ENCODE results near the gene OR4C45. TPM values are rescaled to one million over a fixed set of nuclear protein-coding genes. Genes with fewer than 3 reads are reported as not detected.

Gene OR4C45
- total RNA-seq (2014; rRNA removed) (not detected in 2 replicates), Bru-seq, nascent RNA (not detected), BruChase-seq, experiment 1, labeled RNA remaining after a 6-hour chase (not detected), BruChase-seq, experiment 2, labeled RNA remaining after a 2-hour chase (not detected)
- long read RNA-seq: 0 reads

- H3K9ac ChIP-seq (ENCODE audit: low read length): no peak within 1 kb of the TSS
- ChIA-PET CTCF (no interaction called here), POLR2A (ENCODE audit: unreplicated experiment) (no interaction called here)
- DNase-seq (no peak), ATAC-seq (no peak)
- no peaks in the 10 kb centered on the region for H3K9me3 ChIP-seq (ENCODE audit: low read length)
- H3F3A ChIP-seq (ENCODE audit: low read length, unreplicated experiment): no peaks in the 10 kb centered on the region
- no peak within 1 kb of the TSS for H2AFZ ChIP-seq (ENCODE audit: low read length)
- H3K4me3 ChIP-seq (ENCODE audit: low read length): no peak within 1 kb of the TSS
- H3K36me3 ChIP-seq (ENCODE audit: low read depth, low read length): no peaks in the 10 kb centered on the region
- TF ChIP-seq CTCF (conservative IDR thresholded peaks at IDR 0.05; ENCODE audit: low read depth, low read length) (no peak), EZH2phosphoT487 (IDR thresholded peaks at IDR 0.05; ENCODE audit: borderline replicate concordance, low read length) (no peak), EZH2 (IDR thresholded peaks at IDR 0.05; ENCODE audit: low read length, unreplicated experiment) (no peak)
- H3K27me3 ChIP-seq (ENCODE audit: low read length): no peaks in the 10 kb centered on the region
- no peak within 1 kb of the TSS for H3K4me2 ChIP-seq (ENCODE audit: low read length)
- BruUV-seq (replicated peaks): no TSS peak
- H3K79me2 ChIP-seq (ENCODE audit: low read length): no peaks in the 10 kb centered on the region
- H3K27ac ChIP-seq (ENCODE audit: low read length): no peak within 1 kb of the TSS
- no peaks in the 10 kb centered on the region for H3K9me2 ChIP-seq (replicated peaks; ENCODE audit: low read length)
- H3K4me1 ChIP-seq (ENCODE audit: insufficient read depth, low read length): no peaks in the 10 kb centered on the region
- no peaks in the 10 kb centered on the region for H4K20me1 ChIP-seq (ENCODE audit: low read length)
- intact Hi-C loops (cut with micrococcal nuclease): no loop called here
These were observed at the start of gene OR4C45 for GRCh38 chr11:50032574-50032973. OR4C45 (plus strand) TSS chr11:50032874.

- no TSS peak for BruUV-seq (replicated peaks)
These were observed 37.1 kb upstream of the OR4C45 start for GRCh38 chr11:49995565-49995964.

More at GRCh38 chr11:49995565-49995964, 37.1 kb upstream of the OR4C45 start:
- Histone ChIP-seq H2AFZ (ENCODE audit: low read length) (peak overlapping the region; percentile 60), H3K9ac (ENCODE audit: low read length) (no peak overlapping the region), H4K20me1 (ENCODE audit: low read length) (no peaks in the 10 kb centered on the region), H3K9me2 (replicated peaks; ENCODE audit: low read length) (no peaks in the 10 kb centered on the region), H3K27me3 (ENCODE audit: low read length) (no peaks in the 10 kb centered on the region), H3K4me2 (ENCODE audit: low read length) (peak overlapping the region; percentile 29; the same call in 1 of the 2 replicates), H3K4me3 (ENCODE audit: low read length) (no peak overlapping the region), H3K9me3 (ENCODE audit: low read length) (peaks cover 5% of the 10 kb centered on the region; the same call in 1 of the 2 replicates), H3K27ac (ENCODE audit: low read length) (no peak overlapping the region), H3K79me2 (ENCODE audit: low read length) (no peaks in the 10 kb centered on the region), H3F3A (ENCODE audit: low read length, unreplicated experiment) (no peaks in the 10 kb centered on the region), H3K4me1 (ENCODE audit: insufficient read depth, low read length) (no peaks in the 10 kb centered on the region), H3K36me3 (ENCODE audit: low read depth, low read length) (no peaks in the 10 kb centered on the region)
- intact Hi-C loops (cut with micrococcal nuclease): no loop called here
- POLR2A ChIA-PET (ENCODE audit: unreplicated experiment): no interaction called here
- peak; percentile 72 for TF ChIP-seq CTCF (conservative IDR thresholded peaks at IDR 0.05; ENCODE audit: low read depth, low read length)
- TF ChIP-seq EZH2phosphoT487 (IDR thresholded peaks at IDR 0.05; ENCODE audit: borderline replicate concordance, low read length): no peak
- TF ChIP-seq EZH2 (IDR thresholded peaks at IDR 0.05; ENCODE audit: low read length, unreplicated experiment): no peak
- ATAC-seq (no peak), DNase-seq (peak; percentile 74)
- CTCF ChIA-PET: no interaction called here

All from PC-3 (cell line).